Activated T-helper 1 cell treated with anti-CD3 and anti-CD28 coated beads, Interleukin-12 subunit alpha, Interleukin-12 subunit beta, Interleukin-2, Interleukin-4 antibody, amounts not matched to agents 30 ng/mL and 10 ng/mL and 1 ng/mL, durations not matched to agents 14 hours and 24 hours and 36 hours (primary cell): Measurements from ENCODE around the gene CYP27A1. TPM values are rescaled to one million over a fixed set of nuclear protein-coding genes. Genes with fewer than 3 reads are reported as not detected.
A peak's percentile ranks its signal among the peaks of the same experiment; 100 is the strongest.

Experiments
- DNase-seq: peaks from one replicate; pipeline ENCODE4 v3.0.0; 2021; ENCODE audit warnings: low spot score
- H3K27ac Mint-ChIP-seq: one replicate; pipeline ENCODE4 v1.8.0; 2021; ENCODE audit warnings: mild to moderate bottlenecking, mixed read lengths
- H3K27me3 Mint-ChIP-seq: one replicate; pipeline ENCODE4 v1.8.0; 2022; ENCODE audit warnings: mild to moderate bottlenecking, moderate library complexity, mixed read lengths; ENCODE audit not compliant: insufficient read depth
- H3K36me3 Mint-ChIP-seq: one replicate; pipeline ENCODE4 v1.8.0; 2021; ENCODE audit warnings: low read depth, mixed read lengths
- H3K4me1 Mint-ChIP-seq: one replicate; pipeline ENCODE4 v1.8.0; 2021; ENCODE audit warnings: low read depth, mixed read lengths
- H3K4me3 Mint-ChIP-seq: one replicate; pipeline ENCODE4 v1.8.0; 2021; ENCODE audit warnings: mild to moderate bottlenecking, moderate library complexity, mixed read lengths
- H3K9me3 Mint-ChIP-seq: one replicate; pipeline ENCODE4 v1.8.0; 2021; ENCODE audit warnings: mixed read lengths
- intact Hi-C: fragments of 100-400 bp; cut with micrococcal nuclease; formaldehyde crosslinking; loops from one replicate; pipeline ENCODE4 v1.15.1; 2024
- total RNA-seq: library from RNA; stranded (reverse); gene quantifications from 2 replicates; pipeline ENCODE4 v1.2.3, GENCODE V29; 2022

CYP27A1 gene
- total RNA-seq: 0.24 and 0.39 TPM in 2 replicates

DNA sequence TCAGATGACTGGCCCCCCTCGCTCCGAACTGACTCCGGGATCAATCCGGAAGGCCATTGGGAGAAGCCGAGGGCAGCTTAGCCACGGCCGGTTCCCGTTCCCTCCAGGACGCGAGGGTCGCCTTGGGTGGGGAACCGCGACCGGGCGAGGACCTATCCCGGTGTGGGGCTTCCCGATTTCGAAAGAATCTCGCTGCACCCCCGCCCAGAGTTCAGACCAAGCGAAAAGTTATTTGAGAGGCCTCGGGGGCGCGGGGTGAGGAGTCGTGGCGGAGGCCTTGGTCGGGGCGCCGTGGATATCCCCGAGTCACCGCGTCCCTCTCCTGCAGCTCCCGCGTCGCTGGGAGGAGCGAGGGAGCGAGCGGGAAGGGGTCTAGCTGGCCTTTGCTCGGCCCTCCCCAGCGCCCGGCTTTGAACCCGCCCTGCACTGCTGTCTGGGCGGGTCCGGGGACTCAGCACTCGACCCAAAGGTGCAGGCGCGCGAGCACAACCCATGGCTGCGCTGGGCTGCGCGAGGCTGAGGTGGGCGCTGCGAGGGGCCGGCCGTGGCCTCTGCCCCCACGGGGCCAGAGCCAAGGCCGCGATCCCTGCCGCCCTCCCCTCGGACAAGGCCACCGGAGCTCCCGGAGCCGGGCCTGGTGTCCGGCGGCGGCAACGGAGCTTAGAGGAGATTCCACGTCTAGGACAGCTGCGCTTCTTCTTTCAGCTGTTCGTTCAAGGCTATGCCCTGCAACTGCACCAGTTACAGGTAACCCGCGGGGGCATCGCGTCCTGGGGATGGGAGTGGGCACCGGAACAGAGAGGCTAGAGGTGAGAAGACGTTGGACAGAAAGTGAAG lies at the start of gene CYP27A1:
Gene CYP27A1, plus strand, starts transcription at position 457 of the 837 bp plus-strand sequence. Its CDS starts 36 bp downstream, at position 493.
- intact Hi-C loops: no loop called here
- no peak for DNase-seq
- H3K27ac Mint-ChIP-seq: no peak within 1 kb of the TSS
- H3K4me1 Mint-ChIP-seq: peaks cover 6% of the 10 kb centered on the region
- H3K4me3 Mint-ChIP-seq: no peak within 1 kb of the TSS
- H3K9me3 Mint-ChIP-seq: peaks cover 5% of the 10 kb centered on the region
- peaks cover 62% of the 10 kb centered on the region for H3K27me3 Mint-ChIP-seq
- peaks cover 2% of the 10 kb centered on the region for H3K36me3 Mint-ChIP-seq

DNA sequence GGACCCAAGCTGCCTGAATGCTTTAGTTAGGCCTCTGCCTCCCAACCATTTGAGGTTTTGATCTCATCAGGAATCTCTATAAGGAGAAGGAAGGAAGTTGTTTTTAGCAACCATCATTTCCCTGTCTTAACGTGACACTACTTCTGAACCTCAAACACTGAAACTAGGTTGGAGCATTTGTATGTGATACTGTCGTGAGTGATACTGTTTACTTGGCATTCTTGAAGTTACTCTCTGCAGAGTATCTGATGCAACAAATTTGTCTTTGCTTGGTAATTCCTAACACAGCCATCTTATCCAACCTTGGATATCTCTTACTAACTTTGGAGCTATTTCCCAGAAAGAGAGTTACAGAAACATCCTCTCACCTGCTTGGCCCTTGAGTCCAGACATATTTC lies 49.2 kb upstream of the CYP27A1 start:
- peaks cover 21% of the 10 kb centered on the region for H3K36me3 Mint-ChIP-seq
- no peak for DNase-seq

DNA sequence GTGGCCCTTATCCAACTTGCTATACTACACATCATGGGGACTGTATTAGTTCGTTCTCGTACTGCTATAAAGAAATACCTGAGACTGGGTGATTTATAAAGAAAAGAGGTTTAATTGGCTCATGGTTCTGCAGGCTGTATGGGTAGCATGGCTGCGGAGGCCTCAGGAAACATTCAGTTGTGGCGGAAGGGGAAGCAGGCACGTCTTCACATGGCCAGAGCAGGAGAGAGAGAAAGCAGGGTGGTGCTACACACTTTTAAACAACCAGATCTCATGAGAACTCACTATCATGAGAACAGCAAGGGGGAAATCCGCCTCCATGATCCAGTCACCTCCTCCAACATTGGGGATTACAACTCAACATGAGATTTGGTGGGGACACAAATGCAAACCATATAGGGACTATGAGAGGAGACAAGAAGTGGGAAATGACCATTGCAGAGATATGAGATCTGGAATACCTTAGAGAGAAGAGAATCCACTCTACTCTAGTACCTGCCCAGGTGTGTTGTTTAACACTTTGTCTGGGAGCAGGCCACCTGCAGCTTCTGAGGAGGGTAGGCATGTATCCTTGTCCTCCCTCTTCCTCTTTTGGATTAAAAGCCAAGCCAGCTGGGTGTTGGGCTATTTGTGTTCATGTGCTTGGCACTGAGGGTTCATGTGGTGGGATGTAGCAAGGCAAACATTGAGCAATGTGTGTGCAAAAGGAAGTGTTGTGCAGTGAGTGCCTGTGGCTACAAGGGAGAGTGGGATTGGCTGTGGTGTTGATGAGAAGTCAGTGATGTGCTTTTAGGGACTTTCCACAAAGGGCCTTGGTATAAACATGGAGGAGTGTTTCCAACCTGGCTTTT lies 48.6 kb upstream of the CYP27A1 start:
- Mint-ChIP-seq H3K4me3 (peak overlapping the region; percentile 15), H3K4me1 (peaks cover 35% of the 10 kb centered on the region), H3K27ac (peak overlapping the region; percentile 76), H3K36me3 (peaks cover 25% of the 10 kb centered on the region), H3K9me3 (no peaks in the 10 kb centered on the region), H3K27me3 (no peaks in the 10 kb centered on the region)
- peak; percentile 44 for DNase-seq
- intact Hi-C loops: loop anchor here (1.0 to 2.0 kb wide), 2 partner anchors 11 to 23 kb away; partner anchors contain the start of gene TTLL4

More for the DNA sequence above, 49.2 kb upstream of the CYP27A1 start:
- peak overlapping the region; percentile 76 for H3K27ac Mint-ChIP-seq
- H3K9me3 Mint-ChIP-seq: peaks cover 2% of the 10 kb centered on the region
- H3K4me1 Mint-ChIP-seq: peaks cover 38% of the 10 kb centered on the region
- no peak overlapping the region for H3K4me3 Mint-ChIP-seq
- intact Hi-C loops: loop anchor here (2.0 kb wide), 1 partner anchor 22 kb away; the partner anchor contains the start of gene TTLL4
- H3K27me3 Mint-ChIP-seq: no peaks in the 10 kb centered on the region

DNA sequence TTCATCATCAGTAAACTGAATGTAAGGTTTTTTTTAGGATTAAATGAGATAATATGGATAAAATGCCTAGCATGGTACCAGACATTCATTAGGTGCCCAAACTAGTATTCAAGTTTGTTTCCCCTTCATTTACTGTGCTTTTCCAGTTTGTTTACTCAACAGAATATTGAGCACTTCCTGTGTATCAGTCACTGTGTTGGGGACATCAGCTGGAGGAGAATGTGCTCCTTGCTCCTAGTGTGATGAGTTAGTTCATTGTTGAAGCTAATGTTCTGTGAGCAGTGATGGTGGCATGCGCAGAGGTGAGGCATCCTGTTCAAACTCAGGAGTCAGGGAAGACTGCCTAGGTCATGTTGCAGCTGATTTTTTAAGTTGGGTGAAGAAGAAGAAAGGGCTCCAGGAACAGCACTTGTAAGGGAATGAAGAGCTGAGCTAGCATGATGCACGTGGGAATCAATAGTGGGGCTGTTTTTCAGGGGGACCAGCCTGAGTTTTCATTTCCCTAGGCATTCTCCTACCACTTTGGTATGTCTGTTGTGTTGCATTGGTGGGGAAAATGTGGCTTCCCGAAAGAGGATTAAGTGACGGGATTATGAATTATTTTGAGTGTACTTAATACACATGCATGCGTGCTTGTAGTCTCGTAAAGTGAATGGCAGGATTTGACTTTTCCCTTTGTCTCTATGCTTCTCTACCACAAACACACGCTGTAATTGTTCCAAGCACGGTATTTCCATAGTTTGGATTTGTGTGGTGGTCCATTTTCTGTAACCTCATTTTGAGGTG lies 47.6 kb upstream of the CYP27A1 start:
- no peak for DNase-seq
- intact Hi-C loops: loop anchor here (1.0 kb wide), 1 partner anchor 10 kb away; no protein-coding TSS in a partner anchor
- Mint-ChIP-seq H3K36me3 (peaks cover 33% of the 10 kb centered on the region), H3K4me1 (peaks cover 35% of the 10 kb centered on the region), H3K4me3 (no peak overlapping the region), H3K9me3 (no peaks in the 10 kb centered on the region), H3K27ac (peak overlapping the region; percentile 76), H3K27me3 (no peaks in the 10 kb centered on the region)

DNA sequence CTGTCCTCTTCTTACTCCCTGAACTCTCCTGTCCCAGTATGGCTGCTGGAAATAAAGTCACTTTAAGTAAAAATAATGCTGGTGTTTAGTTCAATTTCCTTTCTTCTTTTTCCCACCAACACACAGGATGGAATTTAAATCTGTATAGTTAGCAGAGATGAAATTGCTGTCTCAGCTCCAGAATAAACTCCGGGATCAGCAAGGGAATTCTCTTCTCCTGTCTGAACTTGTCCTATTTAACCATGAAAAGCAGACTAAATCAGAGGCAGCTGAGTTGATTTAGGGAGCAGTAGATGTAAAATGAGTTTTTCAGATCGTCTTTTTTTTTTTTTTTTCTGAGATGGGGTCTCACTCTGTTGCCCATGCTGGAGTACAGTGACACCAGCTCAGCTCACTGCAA lies 45.4 kb upstream of the CYP27A1 start:
- Mint-ChIP-seq H3K4me1 (peaks cover 31% of the 10 kb centered on the region), H3K9me3 (no peaks in the 10 kb centered on the region), H3K4me3 (no peak overlapping the region), H3K27ac (peak overlapping the region; percentile 14), H3K27me3 (no peaks in the 10 kb centered on the region), H3K36me3 (peaks cover 40% of the 10 kb centered on the region)
- DNase-seq: no peak
- intact Hi-C loops: no loop called here

DNA sequence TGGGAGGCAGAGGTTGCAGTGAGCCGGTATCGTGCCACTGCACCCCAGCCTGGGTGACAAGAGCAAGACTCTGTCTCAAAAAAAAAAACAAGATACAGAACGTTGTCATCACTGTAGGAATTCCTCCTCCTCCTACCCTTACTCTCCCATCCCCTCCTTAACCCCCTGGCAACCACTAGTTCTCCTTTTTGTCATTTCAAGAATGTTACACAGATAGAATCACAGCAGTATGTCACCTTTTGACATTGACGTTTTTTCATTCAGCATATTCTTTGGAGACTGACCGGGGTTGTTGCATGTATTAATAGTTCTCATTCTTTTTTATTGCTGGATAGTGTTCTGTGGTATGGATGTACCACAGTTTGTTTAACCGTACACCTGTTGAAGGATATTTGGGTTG lies 38.9 kb upstream of the CYP27A1 start:
- no peak for DNase-seq
- Mint-ChIP-seq H3K9me3 (no peaks in the 10 kb centered on the region), H3K36me3 (peaks cover 59% of the 10 kb centered on the region), H3K4me3 (no peak overlapping the region), H3K27me3 (no peaks in the 10 kb centered on the region), H3K27ac (no peak overlapping the region), H3K4me1 (peaks cover 30% of the 10 kb centered on the region)
- intact Hi-C loops: no loop called here

DNA sequence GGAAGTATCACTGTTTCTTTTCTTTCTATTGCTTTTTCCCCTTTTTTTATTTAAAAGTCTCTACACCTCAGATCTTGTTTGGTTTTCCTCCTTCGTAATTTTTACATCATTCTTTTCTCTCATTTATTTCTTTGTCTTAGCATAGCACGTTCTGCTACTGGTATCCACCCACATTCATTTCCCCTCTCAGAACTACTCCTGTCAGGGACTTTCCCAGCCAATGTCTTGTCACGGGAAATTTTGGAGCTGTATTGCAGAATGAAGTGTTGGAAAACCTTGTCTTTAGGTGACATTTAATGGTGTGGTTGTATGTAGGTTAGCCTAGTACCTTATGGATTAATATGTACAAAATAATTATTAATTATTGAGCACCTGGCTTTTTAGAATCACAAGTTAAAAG lies 37.3 kb upstream of the CYP27A1 start:
- Mint-ChIP-seq H3K27me3 (no peaks in the 10 kb centered on the region), H3K4me1 (peaks cover 30% of the 10 kb centered on the region), H3K4me3 (peak overlapping the region; percentile 21), H3K27ac (peak overlapping the region; percentile 80), H3K36me3 (peaks cover 55% of the 10 kb centered on the region), H3K9me3 (no peaks in the 10 kb centered on the region)
- intact Hi-C loops: loop anchor here (1.0 kb wide), 2 partner anchors 10 to 33 kb away; no protein-coding TSS in a partner anchor
- DNase-seq: no peak

DNA sequence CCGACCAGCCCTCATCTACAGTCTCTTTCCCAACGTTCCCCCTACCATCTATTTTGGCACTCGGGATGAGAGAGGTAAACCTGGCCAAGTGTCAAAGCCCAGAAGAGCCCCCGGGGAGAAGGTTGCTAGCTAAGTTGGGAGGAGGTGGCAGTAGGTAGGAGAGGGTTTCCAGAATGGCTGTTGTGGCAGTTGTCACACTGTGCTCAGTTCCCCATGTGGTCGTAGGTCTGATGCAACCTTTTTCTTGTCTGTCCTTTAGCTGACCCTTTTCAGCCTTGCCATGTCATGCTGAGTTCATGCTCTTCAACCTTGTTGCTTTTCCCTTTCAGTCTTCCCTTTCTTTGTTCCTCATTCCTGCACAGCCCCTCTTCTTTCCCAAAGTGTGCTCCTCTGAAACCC lies 36.8 kb upstream of the CYP27A1 start:
- Mint-ChIP-seq H3K9me3 (no peaks in the 10 kb centered on the region), H3K36me3 (peaks cover 50% of the 10 kb centered on the region), H3K27ac (peak overlapping the region; percentile 59), H3K27me3 (no peaks in the 10 kb centered on the region), H3K4me1 (peaks cover 30% of the 10 kb centered on the region), H3K4me3 (no peak overlapping the region)
- intact Hi-C loops: no loop called here
- no peak for DNase-seq

DNA sequence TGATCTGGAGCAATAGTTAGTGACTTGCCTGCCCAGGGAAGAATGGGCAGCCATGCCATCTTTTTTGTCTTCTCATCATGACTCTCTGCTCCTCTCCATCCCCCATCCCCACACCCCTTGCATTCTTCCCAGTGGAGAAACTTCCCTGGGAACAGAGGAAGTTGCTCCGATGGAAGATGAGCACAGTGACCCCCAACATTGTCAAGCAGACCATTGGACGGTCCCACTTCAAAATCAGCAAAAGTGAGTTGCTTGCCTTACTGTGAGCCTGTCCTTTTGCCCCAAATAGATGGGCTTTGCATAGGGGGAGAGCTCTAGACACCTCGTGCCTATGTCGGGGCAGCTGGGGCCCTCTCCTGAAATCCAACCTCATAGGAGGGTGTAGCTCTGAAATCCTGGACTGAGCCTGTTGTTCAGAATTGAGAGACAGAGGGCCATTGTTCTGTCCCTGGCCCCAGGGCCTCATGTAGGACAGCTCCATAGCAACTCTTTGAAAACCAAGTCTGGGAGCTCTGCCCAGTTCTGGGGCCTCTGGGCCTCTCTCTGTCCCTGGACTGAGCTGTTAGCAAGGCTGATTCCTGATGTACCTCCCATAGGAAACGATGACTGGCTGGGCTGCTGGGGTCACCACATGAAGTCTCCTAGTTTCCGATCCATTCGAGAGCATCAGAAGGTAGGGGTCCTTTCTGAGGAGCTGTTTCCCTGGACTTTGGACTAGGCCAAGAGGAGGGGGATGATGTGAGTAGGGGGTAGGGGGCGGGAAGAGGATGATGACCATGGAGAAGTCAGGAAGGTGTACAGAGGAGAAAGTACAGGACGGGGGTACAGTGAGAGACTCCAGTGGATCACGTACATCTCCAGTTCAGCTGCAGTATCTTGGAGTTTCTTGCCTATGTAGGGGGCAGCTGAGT lies 36.1 kb upstream of the CYP27A1 start:
- Mint-ChIP-seq H3K9me3 (no peaks in the 10 kb centered on the region), H3K4me3 (no peak overlapping the region), H3K27me3 (no peaks in the 10 kb centered on the region), H3K4me1 (peaks cover 30% of the 10 kb centered on the region), H3K27ac (peak overlapping the region; percentile 59), H3K36me3 (peaks cover 50% of the 10 kb centered on the region)
- intact Hi-C loops: no loop called here
- no peak for DNase-seq

DNA sequence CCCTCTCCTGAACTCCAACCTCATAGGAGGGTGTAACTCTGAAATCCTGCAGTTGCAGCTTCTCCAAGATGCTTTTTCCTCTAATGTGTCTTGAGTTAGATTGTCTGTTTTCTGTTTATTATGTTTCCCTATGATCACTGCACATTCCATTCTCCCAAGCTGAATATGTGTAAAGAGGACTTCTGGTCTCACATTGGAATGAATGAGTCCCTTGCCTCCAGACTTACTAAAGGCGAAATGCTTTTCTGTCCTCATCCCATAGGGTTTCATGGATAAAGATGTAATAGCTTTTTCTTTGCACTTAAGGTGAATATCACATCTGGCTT lies 35.5 kb upstream of the CYP27A1 start:
- intact Hi-C loops: no loop called here
- no peak overlapping the region for H3K4me3 Mint-ChIP-seq
- H3K4me1 Mint-ChIP-seq: peaks cover 30% of the 10 kb centered on the region
- no peak for DNase-seq
- no peaks in the 10 kb centered on the region for H3K9me3 Mint-ChIP-seq
- peak overlapping the region; percentile 14 for H3K27ac Mint-ChIP-seq
- H3K27me3 Mint-ChIP-seq: no peaks in the 10 kb centered on the region
- H3K36me3 Mint-ChIP-seq: peaks cover 50% of the 10 kb centered on the region

DNA sequence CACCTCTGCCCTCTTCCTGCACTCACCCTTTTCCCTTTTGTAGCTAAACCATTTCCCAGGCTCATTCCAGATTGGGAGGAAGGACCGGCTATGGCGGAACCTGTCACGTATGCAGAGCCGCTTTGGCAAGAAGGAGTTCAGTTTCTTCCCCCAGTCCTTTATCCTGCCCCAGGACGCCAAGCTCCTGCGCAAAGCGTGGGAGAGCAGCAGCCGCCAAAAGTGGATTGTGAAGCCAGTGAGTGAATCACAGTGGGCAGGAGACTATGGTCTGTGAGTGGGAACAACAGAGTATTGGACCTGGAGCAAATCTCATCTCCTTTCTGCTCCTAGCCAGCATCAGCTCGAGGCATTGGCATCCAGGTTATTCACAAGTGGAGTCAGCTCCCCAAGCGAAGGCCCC lies 35.0 kb upstream of the CYP27A1 start:
- no peaks in the 10 kb centered on the region for H3K9me3 Mint-ChIP-seq
- intact Hi-C loops: no loop called here
- no peak overlapping the region for H3K27ac Mint-ChIP-seq
- peaks cover 30% of the 10 kb centered on the region for H3K4me1 Mint-ChIP-seq
- H3K36me3 Mint-ChIP-seq: peaks cover 50% of the 10 kb centered on the region
- H3K4me3 Mint-ChIP-seq: no peak overlapping the region
- DNase-seq: no peak
- H3K27me3 Mint-ChIP-seq: no peaks in the 10 kb centered on the region
